Hematopoietic multipotent progenitor cell treated with erythropoietin and hydrocortisone succinate and interleukin-3 and kit ligand, for 8 days (in vitro differentiated cells): ENCODE data around the gene LRPPRC.

Experiments used
- DNase-seq: peaks from one replicate; pipeline ENCODE4 v3.0.0-alpha.2; 2015

LRPPRC gene

GRCh38 chr2:43905871-43906270 is 89.9 kb downstream of the LRPPRC start:
- DNase-seq = no peak

- DNase-seq = no peak
These were observed 90.4 kb downstream of the LRPPRC start for GRCh38 chr2:43905371-43905803.

- no peak for DNase-seq
These were observed 96.2 kb downstream of the LRPPRC start for GRCh38 chr2:43899589-43899988.

DNA sequence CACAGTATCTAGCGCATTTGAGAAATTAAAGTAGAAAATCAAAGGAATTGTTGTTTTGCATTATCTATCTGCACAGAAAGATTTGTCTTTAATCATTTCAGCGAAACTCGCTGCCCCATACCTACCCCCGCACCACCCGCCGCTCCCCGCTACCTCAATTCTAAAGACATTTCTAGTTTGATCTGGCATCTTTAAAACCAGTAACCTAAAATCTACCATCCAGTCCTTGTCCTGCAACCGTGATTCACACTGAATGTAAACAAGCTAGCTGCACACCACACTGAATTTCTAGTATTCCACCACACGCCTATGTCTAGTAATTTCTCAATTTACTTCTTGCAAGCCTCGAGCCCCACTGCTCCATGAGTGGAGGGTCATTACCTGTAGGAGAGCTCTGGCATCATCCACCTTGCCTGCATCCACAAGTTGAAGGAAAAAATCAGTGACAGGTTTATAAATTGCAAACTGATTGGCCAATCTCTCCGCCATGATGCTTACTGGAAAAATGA is 96.9 kb downstream of the LRPPRC start:
- DNase-seq = no peak

DNA sequence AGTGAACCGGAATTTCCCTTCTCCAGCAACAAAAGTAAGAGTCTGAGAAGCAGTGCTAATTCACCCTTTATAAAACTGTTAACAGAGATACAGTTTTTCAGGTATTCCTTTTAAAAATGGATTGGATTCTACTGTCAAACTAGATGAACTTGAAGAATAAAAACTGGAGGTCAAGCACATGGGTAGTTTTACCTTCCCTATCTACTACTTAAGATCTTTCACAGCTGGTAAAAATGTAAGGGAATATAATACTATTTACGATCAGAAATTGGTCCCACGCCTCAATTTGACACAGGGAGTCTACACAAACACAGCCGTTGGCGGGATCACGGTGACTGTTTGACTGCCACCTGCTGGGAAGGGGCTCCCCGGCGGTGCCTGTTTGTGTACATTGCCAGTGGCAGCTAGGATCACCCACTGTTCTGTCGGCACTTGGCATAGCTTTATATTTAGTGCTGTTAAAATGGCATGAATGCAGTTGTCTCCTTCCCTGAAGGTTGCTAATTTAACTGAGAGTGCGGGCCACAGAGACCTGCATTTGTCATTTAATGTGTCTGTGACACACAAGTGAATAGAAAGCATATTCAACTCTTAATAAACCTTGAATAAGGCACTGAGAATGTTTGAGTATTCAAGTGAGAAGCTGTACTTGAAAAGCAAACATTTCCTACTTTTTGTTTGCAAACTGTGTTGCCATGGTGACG is 97.5 kb downstream of the LRPPRC start:
- peak; percentile 44 for DNase-seq

- DNase-seq = no peak
These were observed 98.3 kb downstream of the LRPPRC start for GRCh38 chr2:43897492-43897891.

GRCh38 chr2:43896906-43897305 is 98.9 kb downstream of the LRPPRC start:
- DNase-seq = no peak

GRCh38 chr2:43894743-43895142 is 101.0 kb downstream of the LRPPRC start:
- DNase-seq = peak; percentile 92

- no peak for DNase-seq
These were observed 104.9 kb downstream of the LRPPRC start for GRCh38 chr2:43890855-43891254.

GRCh38 chr2:43889416-43889815 is 106.4 kb downstream of the LRPPRC start:
- no peak for DNase-seq

DNA sequence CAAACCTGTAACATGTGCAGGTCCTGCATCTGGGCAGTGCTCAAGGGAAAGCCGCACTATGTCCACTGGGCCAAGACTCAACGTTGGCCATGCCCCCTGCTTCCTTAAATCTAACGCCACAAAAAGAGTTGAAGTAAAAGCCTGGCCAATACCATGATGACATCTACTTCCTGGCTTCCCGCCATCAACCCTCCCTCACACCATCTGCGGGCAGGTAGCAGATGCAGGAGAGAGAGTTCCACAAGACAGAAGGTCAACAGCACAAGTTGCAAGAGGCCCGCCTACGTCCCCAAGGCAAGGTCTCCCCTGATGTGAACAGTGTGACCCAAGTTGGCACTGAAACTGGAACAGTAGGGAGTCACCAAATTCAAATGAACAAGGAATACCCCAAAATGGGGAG is 108.6 kb downstream of the LRPPRC start:
- no peak for DNase-seq

DNA sequence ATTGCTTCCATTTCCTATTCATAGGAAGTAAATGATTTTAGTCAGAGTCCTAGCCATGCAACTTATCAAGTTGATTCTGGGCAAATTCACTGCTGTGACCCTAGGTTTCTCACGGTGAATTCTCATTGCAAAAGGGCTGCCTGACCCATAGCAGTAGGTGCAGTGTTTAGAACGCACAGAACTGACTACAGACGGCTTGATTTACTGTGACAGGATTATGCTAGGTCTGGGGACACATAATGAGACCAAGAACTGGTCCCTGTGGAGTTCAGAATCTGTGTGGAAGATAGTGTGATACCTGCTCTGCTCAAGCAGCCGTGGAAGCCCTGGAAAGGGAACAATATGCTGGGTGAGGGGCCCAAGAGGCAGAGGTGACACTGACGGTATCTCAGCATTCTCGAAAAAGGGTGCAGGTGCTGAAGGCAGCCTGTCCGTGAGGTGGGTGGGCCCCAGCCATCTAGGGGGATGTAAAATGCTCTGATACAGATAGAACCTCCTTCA is 110.6 kb downstream of the LRPPRC start:
- no peak for DNase-seq

DNA sequence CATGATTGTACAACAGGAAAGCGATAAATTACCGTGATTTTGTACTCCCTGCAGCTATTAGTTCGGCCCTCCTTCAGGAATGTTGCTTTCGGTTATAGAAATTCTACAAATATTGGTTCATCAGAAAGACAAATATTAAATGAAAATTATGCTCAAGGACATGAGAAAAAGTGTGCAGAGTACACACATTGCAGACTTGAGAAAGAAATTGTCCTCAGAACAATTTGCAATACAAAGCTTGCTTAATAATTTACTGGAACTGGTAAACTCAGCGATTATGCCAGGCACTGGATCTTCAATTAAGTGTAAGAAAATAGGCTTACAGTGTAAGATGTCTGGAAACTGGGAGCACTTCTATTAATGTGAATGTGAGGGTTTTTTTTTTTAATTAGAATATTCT is 111.1 kb downstream of the LRPPRC start:
- no peak for DNase-seq

- DNase-seq = no peak
These were observed 113.5 kb downstream of the LRPPRC start for GRCh38 chr2:43882312-43882711.

- no peak for DNase-seq
These were observed 114.8 kb downstream of the LRPPRC start for GRCh38 chr2:43880952-43881351.

GRCh38 chr2:43880471-43880870 is 115.3 kb downstream of the LRPPRC start:
- DNase-seq = no peak

DNA sequence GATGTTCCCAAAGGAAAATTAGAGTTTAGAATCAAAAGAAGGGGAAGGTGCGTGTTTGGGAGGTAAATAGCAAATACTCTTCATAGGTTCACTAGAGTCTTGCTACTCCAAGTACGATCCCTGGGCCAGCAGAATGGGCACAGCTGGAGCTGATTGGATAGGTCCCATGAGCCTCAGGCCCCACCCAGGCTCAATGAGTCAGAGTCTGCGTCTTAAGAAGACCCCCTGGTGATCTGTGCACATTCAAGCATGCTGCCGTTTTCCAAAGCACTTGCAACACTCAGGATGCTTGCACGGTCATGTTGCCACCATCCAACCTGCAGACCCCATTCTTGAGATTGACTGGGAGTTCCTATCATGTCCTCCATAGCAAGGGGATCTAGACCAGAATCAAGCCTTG is 116.5 kb downstream of the LRPPRC start:
- no peak for DNase-seq

DNA sequence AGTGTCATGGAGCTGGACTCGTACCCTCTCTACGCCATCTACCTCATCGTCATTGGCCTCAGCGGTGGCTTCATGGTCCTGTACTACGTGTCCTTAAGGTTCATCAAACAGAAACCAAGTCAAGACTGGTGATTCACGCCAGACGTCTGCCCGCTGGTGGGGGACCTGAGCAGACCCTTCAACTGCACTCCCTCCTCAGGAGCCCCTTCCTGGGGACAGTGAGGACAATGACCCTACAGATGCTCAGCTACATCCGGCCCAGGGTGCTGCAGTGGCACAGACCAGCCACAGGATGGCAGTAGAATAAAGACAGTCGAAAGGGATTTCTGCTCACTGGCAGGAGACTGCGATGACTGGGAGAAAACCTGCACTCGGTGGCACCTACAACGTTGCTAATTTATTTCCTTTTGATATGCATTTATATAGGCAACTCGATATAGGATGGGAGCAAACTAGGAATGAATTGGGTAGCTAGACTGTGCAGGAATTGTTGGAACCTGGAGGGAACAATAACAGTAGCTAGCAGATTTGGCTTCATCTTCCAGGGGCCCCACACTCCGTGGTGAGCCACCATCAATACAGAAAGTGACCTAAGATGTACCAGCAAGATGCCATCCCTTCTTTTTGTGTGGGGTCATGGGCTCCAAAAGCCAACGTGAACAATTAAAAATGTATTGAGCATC is 117.9 kb downstream of the LRPPRC start:
- peak; percentile 69 for DNase-seq

DNA sequence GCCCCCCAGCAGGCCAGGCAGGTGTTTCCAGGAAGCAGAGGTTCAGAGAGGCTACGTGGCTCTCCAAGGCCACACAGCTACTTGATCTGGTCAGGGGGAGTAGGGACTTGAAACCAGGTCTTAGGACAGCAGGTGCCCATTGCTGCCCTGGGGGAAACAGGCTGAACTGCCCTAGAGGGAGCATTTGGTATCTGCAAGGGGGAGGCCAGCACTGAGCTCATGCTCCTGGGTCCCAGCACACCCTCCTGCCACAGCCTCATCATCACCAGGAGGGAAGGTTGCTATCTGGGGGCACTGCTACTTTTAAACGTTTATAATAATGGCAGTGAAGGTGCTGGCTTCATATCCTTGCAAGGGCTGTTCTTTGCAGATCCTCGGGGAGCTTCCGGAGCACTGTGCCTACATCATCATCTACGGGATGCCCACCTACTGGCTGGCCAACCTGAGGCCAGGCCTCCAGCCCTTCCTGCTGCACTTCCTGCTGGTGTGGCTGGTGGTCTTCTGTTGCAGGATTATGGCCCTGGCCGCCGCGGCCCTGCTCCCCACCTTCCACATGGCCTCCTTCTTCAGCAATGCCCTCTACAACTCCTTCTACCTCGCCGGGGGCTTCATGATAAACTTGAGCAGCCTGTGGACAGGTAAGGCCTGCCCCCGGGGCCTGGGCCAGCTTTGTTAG is 120.9 kb downstream of the LRPPRC start:
- DNase-seq = no peak

DNA sequence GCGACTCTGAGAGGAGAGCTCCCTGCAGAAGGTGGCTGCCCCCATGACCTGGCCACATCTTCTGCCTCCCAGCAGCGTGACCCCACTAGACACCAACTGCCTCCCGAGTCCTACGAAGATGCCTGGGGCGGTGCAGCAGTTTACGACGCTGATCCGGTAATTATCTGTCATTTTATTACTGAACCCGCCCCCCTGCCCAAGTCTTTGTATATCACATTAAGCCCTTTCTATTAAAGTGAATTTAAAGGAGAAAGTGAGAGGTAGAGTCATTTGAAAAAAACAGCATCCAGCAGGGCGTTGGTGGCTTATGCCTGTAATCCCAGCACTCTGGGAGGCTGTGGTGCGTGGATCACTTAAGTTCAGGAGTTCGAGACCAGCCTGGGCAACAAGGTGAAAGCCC is 123.6 kb downstream of the LRPPRC start:
- DNase-seq = no peak

GRCh38 chr2:43855292-43855691 is 140.5 kb downstream of the LRPPRC start:
- no peak for DNase-seq

DNA sequence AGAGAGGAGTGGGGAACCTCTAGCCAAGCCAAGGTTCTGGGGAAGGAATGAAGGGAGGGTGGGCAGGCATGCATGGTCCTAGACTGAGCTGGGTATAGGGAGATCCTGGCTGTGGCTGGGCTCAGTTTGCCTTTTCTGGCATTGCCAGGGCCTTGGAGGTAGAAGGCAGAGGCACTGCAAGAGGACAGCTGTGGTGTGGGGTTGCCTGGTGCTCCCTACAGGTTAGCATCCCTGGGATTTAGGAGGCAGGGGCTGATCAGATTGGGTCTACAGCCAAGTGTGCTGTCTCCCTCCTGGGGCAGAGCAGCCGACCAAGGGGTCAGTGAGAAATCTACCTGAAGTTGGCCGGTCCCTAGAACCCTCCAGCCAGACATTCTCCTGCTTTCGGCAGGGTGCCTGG is 141.1 kb downstream of the LRPPRC start:
- no peak for DNase-seq
